Colonic mucosa (tissue), 4 donors: ENCODE measurements around the gene FOXA1. TPM values are rescaled to one million over a fixed set of nuclear protein-coding genes. Genes with fewer than 3 reads are reported as not detected.

ENCODE experiments used
- DNase-seq: peaks from one replicate; pipeline ENCODE4 v3.0.0-alpha.2; 2020
- H3K27ac ChIP-seq: fragments of 200-600 bp; one replicate; pipeline ENCODE4 v1.8.0; 2021
- H3K27me3 ChIP-seq: fragments of 200-600 bp; one replicate; pipeline ENCODE4 v1.8.0; 2021
- H3K36me3 ChIP-seq: fragments of 200-600 bp; one replicate; pipeline ENCODE4 v1.8.0; 2021
- H3K4me1 ChIP-seq: fragments of 200-600 bp; one replicate; pipeline ENCODE4 v1.8.0; 2021; ENCODE audit warnings: mild to moderate bottlenecking
- H3K4me3 ChIP-seq: fragments of 200-600 bp; one replicate; pipeline ENCODE4 v1.8.0; 2021
- H3K9ac ChIP-seq, 2 donors: one replicate each; pipeline ENCODE4 v1.7.0; 2013; ENCODE audit warnings: control low read depth in 2 of 2, low read depth in 2 of 2, low read length in 2 of 2
- H3K9me3 ChIP-seq: fragments of 200-600 bp; one replicate; pipeline ENCODE4 v1.8.0; 2021
- CTCF ChIP-seq: fragments of 200-600 bp; IDR thresholded peaks from one replicate; pipeline ENCODE4 v1.8.0; 2022; ENCODE audit warnings: antibody characterized with exemption, mild to moderate bottlenecking
- intact Hi-C: fragments of 100-400 bp; cut with DNase I; formaldehyde crosslinking; loops from one replicate; pipeline ENCODE4 v1.14.1; 2022
- total RNA-seq, 2 donors: library from RNA; stranded (reverse); fragmentation: NEBNext Ultra II Directional in 1 of 2; extraction: Animal tissue kit (Norgen Biotek cat#: 25700) in 1 of 2; gene quantifications; one replicate each; pipeline ENCODE4 v1.2.1, GENCODE V29; 2021
- donor health status: healthy.
- donor health status: DM: no; HTN: no; CAD: no.
- donor health status: DM: no; HTN: no; CAD: no.

The FOXA1 gene
- total RNA-seq, 2 donors from 2014 or later: 70.5 to 87.7 TPM

DNA sequence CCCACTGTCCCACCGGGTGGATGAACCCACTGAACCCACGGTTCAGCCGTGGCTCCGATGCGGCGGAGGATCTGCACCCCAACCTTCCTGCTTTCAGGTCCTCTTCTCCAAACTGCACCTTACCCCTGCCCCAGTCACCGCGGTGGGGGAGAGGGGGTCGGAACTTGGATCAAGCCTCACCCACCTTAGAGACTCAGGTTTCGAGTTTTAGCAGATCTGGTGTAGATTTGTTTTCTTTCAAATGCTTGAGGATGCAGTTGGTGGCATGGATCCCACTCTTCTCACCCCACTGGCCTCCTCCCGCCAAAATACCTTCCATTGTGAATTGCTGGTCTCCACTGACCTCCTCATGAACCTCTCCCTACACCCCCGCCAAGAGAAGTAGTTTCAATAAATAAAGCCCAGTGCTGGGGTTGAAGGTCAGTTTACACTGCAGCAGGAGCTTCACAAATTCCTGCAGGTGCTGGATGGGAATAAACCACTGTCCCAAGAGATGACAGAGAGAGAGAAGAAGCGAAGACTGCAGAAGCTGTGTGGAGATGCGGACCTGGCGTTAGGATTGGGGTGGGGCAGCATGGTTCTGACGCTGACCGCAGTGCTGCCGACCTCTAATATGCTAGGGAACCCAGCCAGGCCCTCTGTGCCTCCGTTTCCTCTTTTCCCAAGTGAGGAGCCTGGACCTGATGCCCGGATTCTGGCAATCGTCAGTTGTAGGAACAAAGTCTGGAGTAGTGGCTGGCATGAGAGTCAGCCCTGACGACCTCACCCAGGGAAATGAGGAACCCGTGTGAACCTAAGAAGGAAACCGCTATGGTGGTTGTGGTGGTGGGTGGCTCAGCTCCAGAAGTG is 7.8 kb upstream of the FOXA1 start:
- TF ChIP-seq CTCF: no peak
- Histone ChIP-seq H3K4me1 (peaks cover 6% of the 10 kb centered on the region), H3K9me3 (no peaks in the 10 kb centered on the region), H3K36me3 (no peaks in the 10 kb centered on the region), H3K27me3 (peaks cover 35% of the 10 kb centered on the region), H3K4me3 (no peak overlapping the region), H3K9ac (peak overlapping the region in 1 of 2 donors; percentile 62), H3K27ac (no peak overlapping the region)
- peak; percentile 55 for DNase-seq
- intact Hi-C loops: loop anchor here (10.0 kb wide), 1 partner anchor 272 kb away; no protein-coding TSS in a partner anchor

DNA sequence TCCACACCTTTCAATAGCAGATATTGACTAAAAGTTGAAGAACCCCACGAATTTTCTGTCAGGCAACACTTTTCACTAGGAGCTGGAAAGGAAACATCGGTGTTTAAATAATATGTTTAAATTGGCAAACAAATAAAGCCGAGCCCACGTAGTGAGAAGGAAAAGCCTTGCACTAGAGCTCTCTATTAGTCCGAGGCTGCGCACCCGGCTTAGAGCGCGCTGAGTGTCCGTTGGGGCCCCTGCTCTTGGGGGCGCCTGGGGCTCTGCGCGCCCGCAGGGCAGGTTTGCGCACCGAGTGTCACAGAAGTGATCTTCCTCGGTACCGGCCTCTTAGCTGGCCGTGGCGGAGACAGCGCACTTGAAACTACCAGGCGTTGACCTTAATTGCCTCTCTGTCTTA is 6.8 kb upstream of the FOXA1 start:
- H3K27me3 ChIP-seq: peaks cover 39% of the 10 kb centered on the region
- peaks cover 6% of the 10 kb centered on the region for H3K4me1 ChIP-seq
- peak overlapping the region in 1 of 2 donors; percentile 62 for H3K9ac ChIP-seq
- H3K27ac ChIP-seq: no peak overlapping the region
- intact Hi-C loops: loop anchor here (10.0 kb wide), 1 partner anchor 273 kb away; no protein-coding TSS in a partner anchor
- H3K4me3 ChIP-seq: no peak overlapping the region
- no peaks in the 10 kb centered on the region for H3K9me3 ChIP-seq
- DNase-seq: peak; percentile 33
- no peak for TF ChIP-seq CTCF
- no peaks in the 10 kb centered on the region for H3K36me3 ChIP-seq

- Histone ChIP-seq H3K9me3 (no peaks in the 10 kb centered on the region), H3K4me1 (peaks cover 6% of the 10 kb centered on the region), H3K27me3 (peaks cover 39% of the 10 kb centered on the region), H3K27ac (no peak overlapping the region), H3K4me3 (no peak overlapping the region), H3K9ac (peak overlapping the region in 1 of 2 donors; percentile 32), H3K36me3 (no peaks in the 10 kb centered on the region)
- no peak for TF ChIP-seq CTCF
- intact Hi-C loops: loop anchor here (10.0 kb wide), 1 partner anchor 274 kb away; no protein-coding TSS in a partner anchor
- peak; percentile 65 for DNase-seq
These were observed 6.1 kb upstream of the FOXA1 start for GRCh38 chr14:37600880-37601741.

DNA sequence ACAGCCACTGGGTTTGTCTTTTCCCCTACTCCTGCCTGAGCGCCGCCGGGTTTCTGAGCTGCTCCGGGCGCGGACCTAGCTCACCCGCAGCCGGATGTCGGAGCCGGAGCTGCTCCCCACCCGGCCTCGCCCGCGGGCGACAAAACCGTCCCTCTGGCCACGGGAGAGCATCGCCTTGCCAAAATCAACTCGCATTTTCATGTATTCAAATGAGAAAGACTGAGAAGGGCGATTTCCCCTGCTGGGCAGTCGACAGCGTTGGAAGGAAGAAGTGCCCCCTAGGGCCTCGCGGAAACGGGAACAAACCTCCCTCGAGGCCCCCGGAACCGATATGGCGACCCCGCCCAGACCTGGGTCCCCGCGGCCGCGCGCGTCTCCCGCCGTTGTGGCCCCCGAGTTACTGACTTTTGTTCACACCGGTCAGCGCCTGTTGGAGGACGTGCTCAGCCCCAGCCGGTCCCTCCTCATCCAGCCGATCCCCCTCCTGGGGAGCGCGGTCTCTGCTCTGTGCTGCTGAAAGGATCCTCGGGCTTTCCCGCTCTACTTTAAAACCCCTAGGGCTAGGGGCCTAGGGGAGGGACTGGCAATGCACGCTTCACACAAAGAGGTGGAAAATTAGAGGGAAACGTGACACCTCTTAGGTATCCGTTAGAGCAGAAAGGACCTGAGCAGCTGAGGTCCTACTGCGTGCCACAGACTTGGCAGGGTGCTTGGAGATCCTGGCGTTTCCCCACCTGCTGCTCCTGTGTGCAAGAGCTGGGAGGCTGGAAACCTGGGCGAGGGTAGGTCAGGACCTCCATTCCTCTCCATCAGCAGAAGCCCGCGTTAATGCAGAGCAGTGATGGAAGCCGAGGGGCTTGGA is 4.7 kb upstream of the FOXA1 start:
- Histone ChIP-seq H3K4me1 (peaks cover 6% of the 10 kb centered on the region), H3K27ac (peak overlapping the region; percentile 89), H3K9me3 (no peaks in the 10 kb centered on the region), H3K4me3 (peak overlapping the region; percentile 30), H3K36me3 (no peaks in the 10 kb centered on the region), H3K27me3 (peaks cover 39% of the 10 kb centered on the region), H3K9ac (peak overlapping the region; percentile 48 to 87)
- intact Hi-C loops: loop anchor here (10.0 kb wide), 1 partner anchor 275 kb away; no protein-coding TSS in a partner anchor
- no peak for TF ChIP-seq CTCF
- DNase-seq: peak; percentile 31
